Hematopoietic multipotent progenitor cell treated with erythropoietin and hydrocortisone succinate and interleukin-3 and kit ligand, for 15 days (in vitro differentiated cells): ENCODE results near the gene EFCAB6.

Source experiments
- DNase-seq: peaks from one replicate; pipeline ENCODE4 v3.0.0-alpha.2; 2015; ENCODE audit warnings: low spot score

Gene EFCAB6

GRCh38 chr22:43848366-43849171 lies 36.5 kb upstream of the EFCAB6 start:
- no peak for DNase-seq

GRCh38 chr22:43847376-43848289 lies 35.5 kb upstream of the EFCAB6 start:
- no peak for DNase-seq

GRCh38 chr22:43846966-43847365 lies 34.9 kb upstream of the EFCAB6 start:
- DNase-seq, result no peak

DNA sequence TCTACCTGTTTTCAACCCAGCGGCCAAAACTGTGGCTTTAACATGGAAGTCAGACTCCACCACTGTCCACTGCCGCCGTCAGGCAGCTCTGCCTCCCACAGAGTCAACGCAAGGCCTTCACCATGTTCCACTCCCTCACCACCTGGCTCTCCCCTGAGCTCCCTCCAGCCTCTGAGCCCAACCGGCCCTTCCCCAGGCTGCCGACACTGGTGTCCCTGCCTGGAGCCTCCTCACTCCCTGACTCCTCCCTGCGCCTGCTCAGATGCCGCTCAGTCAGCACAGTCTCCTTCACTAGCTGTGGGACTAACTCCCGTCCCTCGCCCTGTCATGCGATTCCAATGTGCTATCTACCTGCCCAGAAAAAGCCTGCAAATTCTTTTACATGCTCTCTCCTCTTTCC lies 33.9 kb upstream of the EFCAB6 start:
- no peak for DNase-seq

GRCh38 chr22:43844560-43845545 lies 32.7 kb upstream of the EFCAB6 start:
- DNase-seq, result no peak

- DNase-seq, result no peak
Measured at GRCh38 chr22:43843783-43844530, 31.9 kb upstream of the EFCAB6 start.

- DNase-seq, result no peak
Measured at GRCh38 chr22:43841742-43842141, 29.6 kb upstream of the EFCAB6 start.

- no peak for DNase-seq
Measured at GRCh38 chr22:43840851-43841250, 28.7 kb upstream of the EFCAB6 start.

DNA sequence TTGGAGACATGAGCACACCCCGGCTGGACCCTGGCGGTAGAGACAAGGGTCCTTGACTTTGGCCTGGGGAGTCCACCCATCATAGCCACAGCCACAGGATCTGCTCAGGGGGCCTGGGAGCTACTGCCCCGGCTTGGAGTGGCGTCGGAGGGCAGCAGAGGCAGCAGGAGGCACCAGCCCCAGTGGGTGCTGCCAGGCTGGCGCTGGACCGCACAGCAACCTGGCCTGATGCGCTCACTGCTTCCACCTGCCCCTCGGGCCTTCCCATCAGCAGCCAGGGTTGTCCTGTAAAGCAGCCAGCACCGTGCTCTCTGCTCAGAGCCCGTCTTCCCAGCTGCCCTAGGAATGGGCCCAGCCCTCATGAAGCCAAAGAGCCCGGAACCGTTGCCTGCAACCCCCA lies 28.3 kb upstream of the EFCAB6 start:
- no peak for DNase-seq

DNA sequence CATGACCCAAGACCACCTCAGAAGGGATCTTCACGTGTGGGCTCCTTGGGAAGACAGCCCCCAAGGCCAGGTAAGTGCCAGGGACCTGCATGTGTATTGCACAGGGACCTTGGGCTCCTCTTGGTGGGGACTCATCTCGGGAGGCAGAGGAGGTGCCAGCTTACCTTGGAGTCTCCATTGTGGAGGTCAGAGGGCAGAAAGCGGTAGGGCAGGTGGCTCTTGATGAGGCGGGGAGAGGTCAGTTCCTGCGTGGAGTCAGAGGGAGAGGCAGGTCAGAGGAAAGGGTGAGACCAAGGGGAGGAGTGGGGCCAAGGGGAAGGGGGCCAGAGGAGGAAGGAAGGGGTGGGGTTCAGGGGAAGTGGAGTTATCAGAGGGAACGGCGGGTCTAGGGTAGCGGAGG lies 27.7 kb upstream of the EFCAB6 start:
- no peak for DNase-seq

GRCh38 chr22:43838571-43839307 lies 26.6 kb upstream of the EFCAB6 start:
- no peak for DNase-seq

GRCh38 chr22:43838161-43838560 lies 26.1 kb upstream of the EFCAB6 start:
- no peak for DNase-seq

DNA sequence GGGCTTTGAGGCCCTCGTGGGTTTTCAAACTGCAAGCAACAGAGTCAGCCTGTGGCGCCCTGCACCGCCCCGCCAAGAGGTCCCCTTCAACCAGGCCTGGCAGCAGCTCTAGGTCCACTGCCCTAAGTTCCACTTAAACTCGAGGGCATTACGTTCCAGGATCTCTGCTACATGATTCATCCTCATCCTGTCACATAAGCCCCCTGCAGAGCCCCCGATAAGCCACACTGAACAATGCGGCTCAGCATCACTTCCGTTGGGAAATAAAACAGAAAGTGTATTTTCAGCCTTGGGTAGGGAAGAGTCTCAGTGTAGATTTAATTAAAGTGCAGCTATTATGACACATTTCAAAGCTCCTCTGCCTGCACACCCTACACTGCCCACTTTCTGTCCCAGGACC lies 25.6 kb upstream of the EFCAB6 start:
- no peak for DNase-seq

GRCh38 chr22:43835736-43836135 lies 23.6 kb upstream of the EFCAB6 start:
- no peak for DNase-seq

- DNase-seq, result no peak
Measured at GRCh38 chr22:43835166-43835565, 23.1 kb upstream of the EFCAB6 start.

DNA sequence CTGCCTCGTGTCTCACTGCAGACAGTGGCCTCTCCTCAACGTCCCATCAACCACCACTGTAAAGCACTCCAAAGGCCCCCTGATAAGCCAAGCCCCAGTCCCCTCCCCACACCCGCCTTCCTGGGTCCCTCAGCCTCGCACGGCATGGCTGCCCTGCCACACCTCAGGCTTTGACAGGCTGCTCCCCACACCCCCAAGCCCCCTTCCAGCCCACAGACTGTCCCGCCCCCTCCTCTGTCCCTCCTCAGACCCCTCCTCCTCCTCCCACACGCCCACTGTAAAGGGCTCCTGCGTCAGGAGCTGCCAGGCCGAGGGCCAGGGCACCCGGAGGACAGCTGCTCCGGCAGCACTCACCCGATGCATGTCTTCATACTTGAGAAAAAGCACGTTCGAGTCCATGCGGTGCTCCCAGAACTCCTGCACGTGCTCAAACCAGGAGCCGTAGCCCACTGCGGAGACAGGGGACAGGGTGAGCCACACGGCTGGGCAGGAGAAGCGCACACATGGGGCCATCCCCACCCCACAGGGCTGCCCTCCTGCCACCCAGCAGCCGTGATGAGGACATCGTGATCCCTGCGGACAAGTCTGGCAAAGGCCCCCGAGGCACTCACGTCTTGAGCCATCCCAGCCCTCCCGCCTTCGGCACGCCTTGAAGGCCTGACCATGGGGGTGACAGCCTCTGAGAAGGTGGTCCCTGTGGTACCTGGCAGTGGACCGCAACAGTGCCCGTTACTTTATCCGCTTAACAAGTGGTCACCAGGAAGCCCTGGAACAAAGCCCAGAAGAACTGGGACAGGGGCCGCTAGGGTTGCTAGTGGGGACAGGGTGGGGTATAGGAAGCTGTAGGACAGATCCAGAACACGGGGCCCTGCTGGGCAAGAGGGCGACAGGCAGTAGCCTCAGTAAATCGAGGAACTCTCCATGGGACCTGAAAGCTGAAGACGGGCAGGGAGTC lies 21.5 kb upstream of the EFCAB6 start:
- DNase-seq, result no peak

DNA sequence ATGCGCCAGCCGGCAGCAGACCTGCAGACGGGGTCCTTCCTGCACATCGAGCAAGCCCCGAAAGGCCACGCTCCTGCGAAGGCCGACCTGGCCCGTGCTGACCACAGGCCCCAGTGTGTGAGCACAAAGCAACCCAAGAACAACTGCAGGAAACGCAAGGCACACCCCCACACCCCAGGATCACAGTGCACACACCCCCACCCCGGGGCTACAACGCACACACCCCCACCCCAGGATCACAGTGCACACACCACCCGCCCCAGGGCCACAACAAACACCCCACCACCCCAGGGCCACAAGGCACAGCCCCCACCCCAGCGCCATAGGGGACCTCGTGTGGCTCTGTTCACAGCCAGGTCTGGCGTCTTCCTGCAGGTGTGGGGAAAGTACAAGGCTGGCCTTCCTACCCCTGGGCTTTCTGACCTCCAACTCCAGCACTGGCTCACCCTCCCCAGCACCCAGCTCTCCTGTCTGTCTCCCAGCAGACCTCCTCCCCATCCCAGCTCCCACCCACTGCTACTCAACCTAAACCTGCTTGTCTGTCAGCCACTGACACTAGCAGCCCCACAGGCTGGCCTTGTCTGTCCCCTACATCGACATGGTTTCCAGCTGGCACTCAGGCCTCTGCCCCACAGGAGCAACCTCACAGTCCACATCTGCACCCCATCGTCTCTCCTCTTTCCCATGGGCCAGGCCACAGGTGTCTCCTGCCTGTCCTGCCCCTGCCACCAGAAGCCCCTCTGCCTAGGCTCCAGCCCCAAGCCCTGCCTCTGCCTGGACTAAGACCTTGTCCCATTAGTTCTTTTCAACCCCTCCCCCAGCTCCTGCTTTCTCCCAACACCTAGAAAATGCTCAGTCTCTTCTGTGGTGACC lies 20.5 kb upstream of the EFCAB6 start:
- no peak for DNase-seq
